ENCODE data around the gene PAX7.

- no peak for TF ChIP-seq CTCF (IDR thresholded peaks at IDR 0.05)
- TF ChIP-seq ZFX (IDR thresholded peaks at IDR 0.05; ENCODE audit: borderline replicate concordance) = no peak
Measured at GRCh38 chr1:18711003-18711402, 80.4 kb downstream of the PAX7 start.
